Occipital lobe (tissue), 2 donors: Measurements from ENCODE around the gene TBC1D1. TPM values are rescaled to one million over a fixed set of nuclear protein-coding genes. Genes with fewer than 3 reads are reported as not detected.

Experiments used
- DNase-seq: peaks from one replicate; lab custom pipeline; 2025; lab: John Stamatoyannopoulos, UW
- total RNA-seq: library from RNA; depleted of rRNA; stranded (reverse); fragments of >200 nt; gene quantifications from one replicate; pipeline ENCODE4 v1.2.3, GENCODE V29; 2014

TBC1D1 gene
- total RNA-seq, 1 donor from 2014 or later = 57.2 TPM

DNA sequence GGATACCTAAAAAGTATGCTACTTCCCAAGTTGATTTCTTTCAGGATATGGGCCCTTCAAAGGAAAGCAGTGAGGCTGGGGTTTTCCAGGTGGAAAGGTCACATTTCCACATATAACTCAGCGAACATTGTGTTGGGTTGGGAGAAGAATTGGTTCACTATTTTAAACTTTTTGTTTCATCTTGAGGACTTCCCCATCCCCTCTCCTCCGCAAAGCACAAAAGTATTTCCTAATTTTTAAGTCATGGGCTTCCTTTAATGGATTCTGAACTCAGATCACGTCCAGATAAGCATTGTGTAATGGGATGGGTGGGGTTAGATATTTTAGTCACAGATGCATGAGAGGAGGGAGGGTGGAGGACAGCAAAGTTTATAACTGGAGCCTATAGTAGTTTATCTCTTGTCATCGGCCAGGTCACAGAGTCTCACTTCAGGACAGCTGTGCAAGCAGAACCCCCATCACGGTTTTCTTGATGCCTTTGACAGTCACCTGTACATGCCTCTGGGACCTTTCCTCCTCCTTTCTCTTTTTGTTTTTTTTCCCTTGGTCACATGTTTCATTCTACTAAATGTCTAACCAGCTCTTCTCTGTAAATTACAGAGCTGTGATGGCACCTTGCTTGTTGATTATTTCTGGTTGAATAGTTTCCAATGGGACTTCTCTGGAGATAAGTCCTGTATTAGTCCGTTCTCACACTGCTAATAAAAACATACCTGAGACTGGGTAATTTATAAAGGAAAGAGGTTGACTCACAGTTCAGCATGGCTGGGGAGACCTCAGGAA, 184.7 kb downstream of the TBC1D1 start:
- DNase-seq = no peak

GRCh38 chr4:38076153-38076669, 185.3 kb downstream of the TBC1D1 start:
- DNase-seq = no peak

DNA sequence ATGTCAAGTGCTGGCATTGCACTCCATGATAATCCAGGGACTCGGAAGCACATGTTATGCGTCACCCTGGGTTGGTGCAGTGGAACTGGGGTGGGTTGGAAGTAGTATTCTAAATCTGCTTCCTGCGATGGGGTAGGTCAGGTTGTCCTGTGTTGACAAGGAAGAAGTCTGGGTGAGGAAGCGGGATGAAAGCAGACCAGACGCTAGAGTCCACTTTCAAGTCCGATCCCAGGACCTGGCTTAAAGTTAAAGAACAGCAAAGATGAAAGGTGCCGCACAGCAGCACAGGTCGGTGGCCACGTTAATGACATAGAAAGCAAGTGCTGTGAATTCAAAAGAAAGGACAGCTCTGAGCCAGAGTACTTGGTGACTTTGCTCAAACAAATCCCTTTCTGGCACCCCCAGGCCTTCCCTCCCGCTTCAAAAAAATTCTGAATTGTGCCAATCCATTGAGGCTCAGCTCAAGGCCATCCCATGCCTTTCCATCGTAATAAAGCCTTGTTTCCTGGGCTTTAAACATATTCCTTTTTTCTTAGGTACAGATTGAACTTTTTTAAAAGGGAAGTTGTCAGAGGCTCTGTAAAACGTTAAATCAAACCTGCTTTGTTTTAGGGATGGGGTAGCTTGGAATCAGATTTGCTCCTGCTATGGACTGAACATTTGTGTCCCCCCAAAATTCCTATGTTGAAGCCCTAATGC, 187.1 kb downstream of the TBC1D1 start:
- DNase-seq = no peak

- no peak for DNase-seq
These were observed 187.9 kb downstream of the TBC1D1 start for GRCh38 chr4:38078590-38079421.

DNA sequence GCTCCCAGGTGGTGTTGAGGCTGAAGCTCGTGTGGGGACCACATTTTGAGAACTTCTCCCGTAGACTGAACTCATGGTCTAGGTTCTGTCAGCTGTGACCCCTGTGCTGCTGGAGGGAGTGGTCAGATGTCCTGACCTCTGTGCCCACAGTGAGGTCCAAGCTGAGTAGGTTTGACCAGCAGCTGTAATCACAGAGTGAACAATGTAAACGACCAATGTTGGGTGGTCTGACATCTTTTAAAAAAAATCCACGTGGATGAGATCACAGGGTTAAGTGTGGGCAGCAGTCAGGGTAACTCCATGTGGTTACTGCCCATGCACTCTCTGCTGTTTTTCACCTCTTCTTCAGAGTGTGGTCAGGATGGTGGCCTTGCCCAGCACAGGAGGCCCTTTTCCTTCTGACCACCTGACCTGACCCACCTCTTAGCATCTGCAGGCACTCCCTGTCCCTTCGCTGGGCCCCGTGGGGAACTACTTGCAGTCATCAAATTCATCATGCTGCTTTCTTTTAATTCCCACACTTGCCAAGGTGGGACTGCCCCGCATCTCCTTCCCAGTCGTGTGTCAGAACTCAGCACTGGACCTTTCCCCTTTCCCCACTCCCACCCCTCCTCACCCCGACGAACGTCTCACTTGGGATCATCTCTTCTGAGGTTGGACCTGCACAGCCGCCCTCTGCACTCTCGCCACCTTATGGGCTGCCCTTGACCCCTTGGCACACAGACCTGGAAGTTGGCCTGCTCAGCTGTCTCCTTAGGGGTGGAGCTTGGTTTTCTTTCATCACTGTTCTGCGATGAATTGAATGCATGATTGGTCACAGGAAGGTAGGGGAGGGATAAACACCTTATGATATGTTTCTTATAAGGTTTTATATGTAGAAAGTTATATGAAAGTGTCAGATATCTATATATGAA, 189.4 kb downstream of the TBC1D1 start:
- DNase-seq = no peak

DNA sequence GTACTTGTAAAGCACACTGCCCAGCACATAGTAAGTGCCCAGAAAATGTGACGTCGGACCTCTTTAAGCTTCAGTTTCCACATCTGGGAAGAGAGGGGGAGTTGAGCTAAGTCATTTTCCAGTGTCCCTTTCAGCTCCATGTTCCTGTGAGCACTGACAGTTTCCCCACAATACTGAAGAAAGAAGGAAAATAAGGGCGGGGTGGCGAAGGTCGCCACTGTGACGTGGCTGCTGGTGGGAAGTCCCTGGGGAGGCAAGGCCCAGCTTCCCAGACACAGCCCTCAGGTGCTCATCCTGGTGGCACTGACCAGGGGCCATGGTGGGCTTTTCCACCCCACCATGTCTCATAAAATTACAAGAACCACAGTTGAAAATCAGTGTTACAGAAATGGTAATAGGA, 191.1 kb downstream of the TBC1D1 start:
- no peak for DNase-seq

- DNase-seq = no peak
These were observed 191.8 kb downstream of the TBC1D1 start for GRCh38 chr4:38082424-38083385.

DNA sequence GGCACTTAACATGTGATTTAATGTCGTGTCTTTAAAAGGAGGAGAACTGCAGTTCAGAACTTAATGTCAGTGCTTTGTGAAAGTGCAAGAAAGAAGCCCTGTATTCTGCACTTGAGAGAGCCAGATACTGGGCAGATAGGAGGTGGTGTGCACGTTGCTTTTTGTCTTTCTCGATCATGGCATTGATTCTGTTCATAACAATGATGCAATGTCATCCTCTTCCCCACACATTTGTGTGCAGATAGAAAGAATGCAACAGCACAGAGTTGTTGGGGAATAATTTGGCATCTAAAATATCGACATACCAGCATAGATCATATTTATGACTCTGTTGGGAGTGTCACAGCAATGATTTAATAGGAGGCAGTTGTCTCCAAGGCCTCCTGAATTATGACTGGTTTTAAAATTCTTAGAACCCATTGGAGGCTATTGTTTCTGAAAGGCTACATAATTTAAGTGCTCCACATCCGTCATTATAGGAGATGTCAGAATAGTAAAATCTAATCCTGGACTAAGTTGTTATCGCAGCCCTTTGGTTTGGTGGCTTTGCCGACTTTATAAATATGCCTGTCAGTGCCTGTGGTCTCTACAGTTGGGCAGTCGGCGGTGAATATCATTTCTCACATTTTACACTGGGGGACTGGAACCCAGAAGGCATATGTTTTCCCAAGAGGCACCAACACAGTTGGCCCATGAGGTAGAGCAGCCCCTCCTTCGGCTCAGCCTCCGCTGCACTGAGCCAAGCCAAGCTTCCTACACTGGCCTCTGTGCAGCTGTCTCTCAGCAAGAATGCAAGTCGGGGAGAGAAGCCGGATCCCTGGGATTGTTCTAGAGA, 194.2 kb downstream of the TBC1D1 start:
- DNase-seq = no peak

DNA sequence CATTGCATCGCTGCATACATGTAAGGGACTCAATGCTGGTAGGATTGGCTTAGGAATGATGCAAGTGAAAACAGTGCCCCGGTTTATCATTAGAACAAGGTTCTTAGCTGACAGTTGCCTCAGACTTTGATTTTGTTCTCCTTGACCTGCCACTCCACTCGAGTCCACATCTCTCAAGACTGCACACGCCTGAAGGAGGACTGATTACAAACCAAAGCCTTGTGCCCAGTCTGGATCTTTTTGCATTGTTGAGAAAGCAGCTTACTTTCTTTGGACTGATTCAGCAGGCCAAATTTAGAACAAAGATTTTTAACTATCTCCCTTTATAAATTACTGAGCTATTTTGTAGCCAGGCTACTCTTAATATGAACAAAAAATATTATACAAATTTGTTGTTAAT, 194.9 kb downstream of the TBC1D1 start:
- DNase-seq = no peak

DNA sequence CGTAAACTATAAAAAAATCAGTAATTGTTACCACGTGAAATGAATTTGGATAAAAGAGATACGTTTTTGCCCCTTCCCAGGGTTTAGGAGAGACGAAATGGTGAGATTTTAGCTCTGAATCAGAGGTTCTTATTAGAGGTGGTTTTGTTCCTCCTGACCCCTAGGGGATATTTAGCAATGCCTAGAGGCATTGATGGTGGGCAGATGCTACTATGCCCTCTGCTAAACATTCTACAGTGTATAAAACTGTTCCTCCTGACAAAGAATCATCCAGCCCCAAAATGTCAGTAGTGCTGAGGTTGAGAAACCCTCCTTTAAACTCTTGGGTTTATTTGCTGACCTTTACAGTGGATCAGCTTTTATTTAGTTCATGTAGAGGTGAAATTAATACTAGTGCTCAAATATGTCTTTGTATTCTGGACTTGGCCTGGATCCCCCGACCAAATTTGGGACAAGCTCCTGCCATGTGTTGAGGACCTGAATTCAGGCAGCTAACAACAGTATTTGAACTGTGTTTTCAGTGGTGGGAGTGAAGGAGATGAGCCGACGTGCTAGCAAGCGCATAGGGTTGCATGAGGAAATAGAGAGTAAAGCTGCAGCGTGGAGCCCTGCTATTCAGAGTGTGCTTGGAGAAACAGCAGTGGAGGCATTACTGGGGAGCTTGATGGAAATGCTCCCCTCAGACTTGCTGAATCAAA, 195.4 kb downstream of the TBC1D1 start:
- no peak for DNase-seq

DNA sequence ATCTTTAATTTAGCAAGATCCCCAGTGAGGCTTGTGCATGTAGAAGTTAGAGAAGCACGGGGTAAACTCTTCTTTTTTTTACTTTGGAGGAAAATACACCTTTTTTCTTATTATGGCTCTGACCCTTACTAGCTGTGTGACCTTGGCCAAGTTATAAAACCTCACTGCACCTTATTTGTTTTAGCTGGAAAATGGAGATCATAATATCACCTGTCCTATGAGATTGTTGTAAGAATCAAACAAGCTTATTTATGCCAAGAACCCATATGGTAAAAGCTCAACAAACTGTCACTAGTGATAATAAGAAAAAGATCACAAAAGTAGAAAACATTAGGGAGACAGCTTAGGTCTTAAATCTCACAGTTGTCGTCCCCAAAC, 196.0 kb downstream of the TBC1D1 start:
- no peak for DNase-seq

DNA sequence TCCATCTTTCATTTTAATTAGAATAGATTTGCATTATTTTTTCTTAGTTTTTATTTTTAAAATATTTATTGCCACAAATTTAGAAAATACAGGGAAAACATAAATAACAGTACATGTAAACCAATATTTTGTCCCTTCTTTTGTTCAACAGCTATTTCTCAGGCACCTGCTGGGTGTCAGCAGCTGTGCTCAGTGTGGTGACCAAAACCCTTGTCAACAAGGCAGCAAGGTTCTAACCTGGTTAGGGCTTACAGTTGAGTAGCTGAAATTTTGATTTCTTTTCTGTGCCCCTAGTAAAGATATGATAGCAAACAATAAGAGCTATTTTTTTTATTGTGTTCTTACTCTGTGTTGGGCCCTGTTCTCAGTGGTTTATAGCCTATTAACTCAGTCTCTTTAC, 197.4 kb downstream of the TBC1D1 start:
- no peak for DNase-seq

DNA sequence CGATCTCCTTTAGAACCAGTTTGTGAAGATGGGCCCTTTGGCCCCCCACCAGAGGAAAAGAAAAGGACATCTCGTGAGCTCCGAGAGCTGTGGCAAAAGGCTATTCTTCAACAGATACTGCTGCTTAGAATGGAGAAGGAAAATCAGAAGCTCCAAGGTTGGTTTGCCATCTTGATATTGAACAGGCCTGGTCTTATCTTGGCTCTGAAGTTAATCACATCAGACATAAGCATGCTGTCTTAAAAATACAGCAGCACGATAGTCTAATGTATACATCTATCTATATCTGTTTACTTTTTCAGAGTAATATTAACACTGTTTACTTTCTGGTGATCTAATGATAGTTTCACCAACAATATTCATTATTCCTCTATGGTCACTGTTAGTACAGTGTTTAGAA, 199.1 kb downstream of the TBC1D1 start:
- no peak for DNase-seq

GRCh38 chr4:38090455-38091246, 199.8 kb downstream of the TBC1D1 start:
- no peak for DNase-seq

GRCh38 chr4:38091636-38092035, 200.8 kb downstream of the TBC1D1 start:
- no peak for DNase-seq

DNA sequence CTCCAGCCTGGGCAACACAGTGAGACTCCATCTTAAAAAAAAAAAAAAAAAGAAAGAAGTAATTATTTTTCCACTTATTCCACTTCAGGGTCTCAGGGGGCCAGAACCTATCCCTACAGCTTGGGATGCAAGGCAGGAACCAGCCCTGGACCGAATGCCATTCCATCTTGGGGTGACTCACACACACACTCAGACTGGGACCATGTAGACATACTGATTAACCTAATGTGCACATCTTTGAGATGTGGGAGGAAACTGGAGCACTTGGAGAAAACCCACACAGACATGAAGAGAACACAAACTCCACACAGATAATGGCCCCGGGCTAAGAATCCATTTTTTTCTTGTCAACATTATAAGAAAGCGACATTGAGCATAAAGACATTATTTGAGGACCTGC, 201.8 kb downstream of the TBC1D1 start:
- no peak for DNase-seq

GRCh38 chr4:38094419-38094818, 203.5 kb downstream of the TBC1D1 start:
- no peak for DNase-seq
